ENCODE measurements around the gene HDLBP. TPM values are rescaled to one million over a fixed set of nuclear protein-coding genes. Genes with fewer than 3 reads are reported as not detected.
"Not testable (repeated sequence)": the region's sequence is repeated elsewhere in the genome, so short reads cannot be mapped to it uniquely, and the experiment has no call there.

Gene HDLBP
- total RNA-seq, 6 experiments from 2014 or later = 991 to 1,153 (median 1,104) TPM

DNA sequence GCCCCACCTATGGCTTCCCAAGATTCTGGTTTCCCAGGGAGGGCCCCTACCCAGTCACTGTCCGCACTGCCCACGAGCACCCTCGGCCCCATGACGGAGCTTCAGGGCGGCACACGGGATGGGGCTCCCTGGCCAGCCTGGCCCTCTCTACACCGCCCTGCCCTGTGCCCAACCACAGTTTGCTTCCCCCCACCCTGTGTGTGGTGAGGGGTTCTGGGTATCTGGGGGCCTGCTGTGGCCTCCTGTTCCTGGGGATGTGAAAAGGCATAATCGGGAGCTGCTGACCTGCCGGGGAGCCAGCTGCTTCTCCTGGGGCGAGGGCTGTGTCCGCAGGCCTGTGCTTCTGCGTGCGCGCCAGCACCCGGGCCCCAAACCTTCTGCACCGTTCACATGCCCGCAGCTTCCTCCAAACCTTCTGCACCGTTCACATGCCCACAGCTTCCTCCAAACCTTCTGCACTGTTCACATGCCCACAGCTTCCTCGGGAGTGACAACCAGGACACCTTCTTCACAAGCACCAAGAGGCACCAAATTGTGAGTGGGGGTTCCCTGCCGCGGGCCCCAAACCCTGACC, 114.6 kb downstream of the HDLBP start:
- Mint-ChIP-seq H3K27ac (no peak overlapping the region), H3K27me3 (ENCODE audit: insufficient read depth) (peaks cover 4% of the 10 kb centered on the region; the same call in 1 of the 2 replicates), H3K4me1 (ENCODE audit: low read depth) (no peaks in the 10 kb centered on the region), H3K4me3 (no peak overlapping the region), H3K36me3 (ENCODE audit: low read depth) (no peaks in the 10 kb centered on the region), H3K9me3 (no peaks in the 10 kb centered on the region)
- DNase-seq = no peak
- TF ChIP-seq, protein P1, sequence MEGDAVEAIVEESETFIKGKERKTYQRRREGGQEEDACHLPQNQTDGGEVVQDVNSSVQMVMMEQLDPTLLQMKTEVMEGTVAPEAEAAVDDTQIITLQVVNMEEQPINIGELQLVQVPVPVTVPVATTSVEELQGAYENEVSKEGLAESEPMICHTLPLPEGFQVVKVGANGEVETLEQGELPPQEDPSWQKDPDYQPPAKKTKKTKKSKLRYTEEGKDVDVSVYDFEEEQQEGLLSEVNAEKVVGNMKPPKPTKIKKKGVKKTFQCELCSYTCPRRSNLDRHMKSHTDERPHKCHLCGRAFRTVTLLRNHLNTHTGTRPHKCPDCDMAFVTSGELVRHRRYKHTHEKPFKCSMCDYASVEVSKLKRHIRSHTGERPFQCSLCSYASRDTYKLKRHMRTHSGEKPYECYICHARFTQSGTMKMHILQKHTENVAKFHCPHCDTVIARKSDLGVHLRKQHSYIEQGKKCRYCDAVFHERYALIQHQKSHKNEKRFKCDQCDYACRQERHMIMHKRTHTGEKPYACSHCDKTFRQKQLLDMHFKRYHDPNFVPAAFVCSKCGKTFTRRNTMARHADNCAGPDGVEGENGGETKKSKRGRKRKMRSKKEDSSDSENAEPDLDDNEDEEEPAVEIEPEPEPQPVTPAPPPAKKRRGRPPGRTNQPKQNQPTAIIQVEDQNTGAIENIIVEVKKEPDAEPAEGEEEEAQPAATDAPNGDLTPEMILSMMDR (IDR thresholded peaks at IDR 0.05) = no peak

DNA sequence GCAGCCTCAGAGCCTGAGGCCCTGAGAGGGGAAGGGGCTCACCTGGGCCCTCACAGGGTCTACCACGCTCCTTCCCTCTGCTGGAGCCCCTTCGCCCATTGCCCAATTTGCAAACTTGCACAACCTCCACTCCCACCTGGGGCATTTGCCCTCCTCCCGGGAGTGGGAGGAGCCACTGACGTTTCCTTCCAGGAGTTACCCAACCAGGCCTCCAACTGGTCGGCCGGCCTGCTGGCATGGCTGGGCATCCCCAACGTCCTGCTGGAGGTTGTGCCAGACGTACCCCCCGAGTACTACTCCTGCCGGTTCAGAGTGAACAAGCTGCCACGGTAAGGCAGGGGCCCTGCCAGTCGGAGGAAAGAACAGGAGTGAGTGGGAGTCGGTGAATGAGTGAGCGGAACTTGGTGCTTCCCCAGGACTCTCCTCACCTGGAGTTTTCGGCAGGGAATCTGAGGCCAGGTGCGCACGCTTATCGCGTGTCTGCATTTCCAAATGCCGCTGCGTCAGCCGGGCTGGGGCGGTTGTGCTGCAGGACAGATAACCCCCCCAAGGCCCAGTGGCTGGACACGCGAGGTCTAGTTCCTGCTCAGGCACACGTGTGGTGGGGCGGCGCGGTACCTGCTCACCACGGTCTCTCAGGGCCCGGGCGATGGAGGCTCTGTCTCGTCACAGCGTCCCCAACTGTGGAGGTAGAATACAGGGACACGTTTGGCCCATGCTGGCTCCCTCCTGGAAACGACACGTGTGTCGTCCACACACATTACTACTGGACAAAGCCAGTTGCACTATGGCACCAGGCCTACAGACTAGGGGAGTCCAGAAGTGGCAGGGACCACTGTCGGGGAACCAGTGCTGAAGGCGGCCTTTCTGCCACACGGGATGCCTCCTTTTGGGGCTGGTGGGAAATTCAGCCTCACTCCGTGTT, 115.3 kb downstream of the HDLBP start:
- Mint-ChIP-seq H3K4me1 (ENCODE audit: low read depth) (no peaks in the 10 kb centered on the region), H3K27me3 (ENCODE audit: insufficient read depth) (peaks cover 4% of the 10 kb centered on the region; the same call in 1 of the 2 replicates), H3K9me3 (no peaks in the 10 kb centered on the region), H3K27ac (no peak overlapping the region), H3K36me3 (ENCODE audit: low read depth) (no peaks in the 10 kb centered on the region), H3K4me3 (no peak overlapping the region)
- TF ChIP-seq, protein P1 (IDR thresholded peaks at IDR 0.05) = no peak
- no peak for DNase-seq

DNA sequence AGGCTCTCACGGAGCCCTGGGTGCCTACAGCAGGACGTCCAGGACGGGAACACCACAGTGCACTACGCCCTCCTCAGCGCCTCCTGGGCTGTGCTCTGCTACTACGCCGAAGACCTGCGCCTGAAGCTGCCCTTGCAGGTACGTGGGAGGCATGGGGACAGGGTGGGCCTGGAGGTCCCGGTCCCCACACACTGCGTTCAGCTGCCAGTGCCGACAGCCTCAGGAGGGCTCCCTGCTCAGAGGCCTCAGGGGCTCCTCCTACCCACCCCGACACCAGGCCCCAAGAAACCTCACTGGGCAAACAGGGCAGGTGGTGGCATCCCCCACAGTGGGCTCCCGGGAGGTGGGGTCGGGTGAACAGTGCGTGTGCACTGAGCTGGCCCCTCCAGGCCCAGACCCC, 116.2 kb downstream of the HDLBP start:
- Mint-ChIP-seq H3K4me1 (ENCODE audit: low read depth) (no peaks in the 10 kb centered on the region), H3K27ac (no peak overlapping the region), H3K27me3 (ENCODE audit: insufficient read depth) (peaks cover 4% of the 10 kb centered on the region; the same call in 1 of the 2 replicates), H3K4me3 (no peak overlapping the region), H3K9me3 (no peaks in the 10 kb centered on the region), H3K36me3 (ENCODE audit: low read depth) (no peaks in the 10 kb centered on the region)
- TF ChIP-seq, protein P1 (IDR thresholded peaks at IDR 0.05) = no peak
- no peak for DNase-seq

DNA sequence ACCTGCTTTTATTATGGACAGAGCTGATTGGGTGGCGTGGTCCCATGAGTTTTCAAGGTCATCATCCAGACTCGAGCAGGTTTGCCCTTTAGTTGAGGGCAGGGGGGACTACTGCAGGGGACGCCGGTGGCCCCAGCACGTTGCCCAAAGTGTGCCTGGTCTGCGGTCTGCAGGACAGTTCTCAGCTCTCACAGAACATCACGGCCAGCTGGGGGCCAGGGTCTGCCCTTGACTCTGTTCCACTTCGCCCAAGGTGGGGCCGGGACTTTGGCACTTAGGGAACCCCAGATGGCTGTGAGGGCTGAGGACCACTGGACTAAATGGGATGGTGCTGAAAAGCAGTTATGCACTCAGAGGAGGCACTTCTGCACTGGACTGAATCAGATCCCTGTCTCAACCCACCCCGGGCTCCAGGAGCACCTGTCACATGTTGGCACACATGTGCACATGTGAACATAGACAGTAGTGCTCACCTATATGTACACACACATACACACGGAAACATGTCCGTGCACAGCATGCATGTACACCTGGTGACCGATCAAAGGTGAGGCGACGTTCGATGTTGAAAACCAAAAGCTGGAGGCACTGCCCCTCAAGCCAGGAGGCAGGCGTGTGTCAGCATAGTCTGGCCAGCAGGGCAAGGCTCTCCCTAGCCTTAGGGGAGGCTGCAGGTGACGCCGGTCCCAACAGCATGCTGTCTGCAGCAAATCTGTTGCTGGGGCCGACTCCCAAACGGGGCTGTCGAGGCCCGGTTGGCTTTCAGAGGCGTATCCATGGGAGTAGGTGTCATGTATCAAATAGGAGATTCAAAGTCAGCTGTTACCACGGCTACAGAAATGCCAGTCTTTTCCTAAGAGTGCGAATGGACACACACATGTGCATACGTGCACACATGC, 116.8 kb downstream of the HDLBP start:
- H3K4me1 Mint-ChIP-seq (ENCODE audit: low read depth) = no peaks in the 10 kb centered on the region
- DNase-seq = no peak
- H3K27me3 Mint-ChIP-seq (ENCODE audit: insufficient read depth) = peaks cover 4% of the 10 kb centered on the region; the same call in 1 of the 2 replicates
- H3K36me3 Mint-ChIP-seq (ENCODE audit: low read depth) = no peaks in the 10 kb centered on the region
- TF ChIP-seq, protein P1 (IDR thresholded peaks at IDR 0.05) = no peak
- H3K9me3 Mint-ChIP-seq = no peaks in the 10 kb centered on the region
- H3K4me3 Mint-ChIP-seq = no peak overlapping the region
- H3K27ac Mint-ChIP-seq = no peak overlapping the region

DNA sequence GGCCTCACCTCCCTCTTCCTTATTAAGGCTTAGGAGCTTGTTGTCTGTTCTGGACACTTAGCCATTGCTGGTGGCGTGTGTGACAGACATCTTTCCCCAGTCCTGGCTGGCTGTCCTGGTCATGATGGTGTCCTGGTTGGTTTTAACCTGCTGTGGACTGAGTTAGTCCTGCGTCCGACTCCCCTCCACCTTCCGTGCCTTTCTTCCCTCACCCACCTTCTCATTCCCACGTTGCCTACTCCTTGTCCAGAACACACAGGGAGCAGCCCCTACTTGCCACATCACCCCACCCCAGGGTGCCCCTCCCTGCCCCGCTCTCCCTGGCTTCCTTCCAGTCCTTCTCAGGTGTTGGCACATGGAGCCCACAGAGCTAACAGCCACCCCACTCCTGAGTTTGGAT, 117.5 kb downstream of the HDLBP start:
- Mint-ChIP-seq H3K27me3 (ENCODE audit: insufficient read depth) (peaks cover 4% of the 10 kb centered on the region; the same call in 1 of the 2 replicates), H3K4me1 (ENCODE audit: low read depth) (no peaks in the 10 kb centered on the region), H3K27ac (no peak overlapping the region), H3K9me3 (no peaks in the 10 kb centered on the region), H3K36me3 (ENCODE audit: low read depth) (no peaks in the 10 kb centered on the region), H3K4me3 (no peak overlapping the region)
- TF ChIP-seq, protein P1 (IDR thresholded peaks at IDR 0.05) = no peak
- DNase-seq = no peak

DNA sequence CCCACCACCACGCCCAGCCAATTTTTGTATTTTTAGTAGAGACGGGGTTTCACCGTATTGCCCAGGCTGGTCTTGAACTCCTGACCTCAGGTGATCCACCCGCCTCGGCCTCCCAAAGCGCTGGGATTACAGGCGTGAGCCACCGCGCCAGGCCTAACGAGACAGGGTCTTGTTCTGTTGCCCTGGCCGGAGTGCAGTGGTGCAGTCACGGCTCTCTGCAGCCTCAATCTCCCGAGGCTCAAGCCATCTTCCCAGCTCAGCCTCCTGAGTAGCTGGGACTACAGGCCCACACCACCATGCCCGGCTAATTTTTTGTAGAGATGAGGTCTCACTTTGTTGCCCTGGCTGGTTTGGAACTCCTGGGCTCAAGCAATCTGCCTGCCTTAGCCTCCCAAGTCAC, 118.2 kb downstream of the HDLBP start:
- not testable (repeated sequence) for H3K4me1 Mint-ChIP-seq (ENCODE audit: low read depth); H3K9me3 Mint-ChIP-seq; DNase-seq; H3K36me3 Mint-ChIP-seq (ENCODE audit: low read depth); H3K27me3 Mint-ChIP-seq (ENCODE audit: insufficient read depth); H3K4me3 Mint-ChIP-seq; H3K27ac Mint-ChIP-seq

Data from HFFc6 (cell line).